Body of pancreas (tissue), 4 donors: ENCODE measurements around the gene SLC25A40. TPM values are rescaled to one million over a fixed set of nuclear protein-coding genes. Genes with fewer than 3 reads are reported as not detected.
"Not testable (repeated sequence)": the region's sequence is repeated elsewhere in the genome, so short reads cannot be mapped to it uniquely, and the experiment has no call there.

Source experiments
- ATAC-seq: fragments of 150-250 bp; one replicate; pipeline ENCODE4 v1.9.1; 2016
- DNase-seq, 4 donors: peaks; one replicate each; pipeline ENCODE4 v3.0.0-alpha.2; 2019
- H3K27ac ChIP-seq, 4 donors: fragments of 200-600 bp; sonication (generic); 1 replicate in 3 of 4; 2 replicates in 1 of 4; pipeline versions ENCODE4 v1.5.1 to v1.6.1; 2016 to 2019; ENCODE audit warnings: mild to moderate bottlenecking in 1 of 4, mixed read lengths in 1 of 4, moderate library complexity in 1 of 4
- H3K27me3 ChIP-seq, 2 donors: fragments of 200-600 bp; sonication (generic); one replicate each; pipeline ENCODE4 v1.6.0; 2016; ENCODE audit warnings: mild to moderate bottlenecking in 1 of 2
- H3K36me3 ChIP-seq, 2 donors: fragments of 200-600 bp; sonication (generic); replicated peaks in 1 of 2; 2 replicates each; pipeline ENCODE4 v1.5.1; 2016; ENCODE audit warnings: low read depth in 2 of 2; ENCODE audit not compliant: insufficient read depth in 1 of 2
- H3K4me1 ChIP-seq: fragments of 200-600 bp; sonication (generic); one replicate; pipeline ENCODE4 v1.6.0; 2016
- H3K4me3 ChIP-seq, 2 donors: fragments of 200-600 bp; sonication (generic); 1 replicate in 1 of 2; 2 replicates in 1 of 2; pipeline ENCODE4 v1.5.1; 2016 to 2019
- H3K9me3 ChIP-seq, 3 donors: fragments of 200-600 bp; sonication (generic); 1 replicate in 2 of 3; 2 replicates in 1 of 3; pipeline ENCODE4 v1.5.1; 2016
- CTCF ChIP-seq, 7 experiments: fragments of 450-650 bp in 4 of 7; fragments of 200-600 bp in 3 of 7; sonication (generic) in 3 of 7; IDR thresholded peaks; one replicate each; pipeline ENCODE4 v1.5.1; 2016 to 2019; ENCODE audit warnings: antibody characterized with exemption in 7 of 7
- POLR2A ChIP-seq, 3 donors: fragments of 450-650 bp; IDR thresholded peaks; one replicate each; pipeline ENCODE4 v1.6.1; 2016; ENCODE audit warnings: antibody characterized with exemption in 3 of 3, mild to moderate bottlenecking in 2 of 3
- WGBS, 2 donors: methylation state at CpG; one replicate each; pipeline ENCODE4 v1.1.5; 2017; 5-methylcytosine and 5-hydroxymethylcytosine counted together
- intact Hi-C: fragments of 100-400 bp; cut with DNase I; formaldehyde crosslinking; loops from one replicate; pipeline ENCODE4 v1.15.1; 2023
- total RNA-seq, 2 donors: library from RNA; depleted of rRNA; stranded (reverse); fragments of >200 nt; gene quantifications; one replicate each; pipeline ENCODE4 v1.1.0, GENCODE V29; 2016

SLC25A40 gene
- total RNA-seq, 2 donors from 2014 or later, result 11.2 to 33.3 TPM

DNA sequence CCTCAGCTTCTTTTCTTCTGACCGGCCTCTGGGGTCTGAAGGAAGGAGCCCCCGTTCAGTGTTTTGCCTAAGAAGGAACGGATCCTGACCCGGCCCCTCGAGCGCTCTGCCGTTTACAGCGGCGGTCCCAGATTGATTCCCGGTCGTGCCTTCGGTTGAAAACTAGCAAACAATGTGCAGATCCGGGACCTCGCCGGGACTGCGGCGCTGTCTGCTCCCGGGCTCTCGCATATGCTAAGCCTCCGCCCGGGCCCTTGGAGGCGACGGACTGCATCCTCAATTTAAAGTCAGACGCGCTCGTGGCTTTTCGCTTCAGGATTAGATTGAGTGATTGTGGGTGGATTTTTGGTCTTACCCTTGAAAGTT lies 692 bp upstream of the SLC25A40 start:
- no peak for TF ChIP-seq CTCF (IDR thresholded peaks at IDR 0.05)
- TF ChIP-seq POLR2A (IDR thresholded peaks at IDR 0.05), result no peak
- H3K4me1 ChIP-seq, result peaks cover 27% of the 10 kb centered on the region
- no peaks in the 10 kb centered on the region for H3K36me3 ChIP-seq
- peak; percentile 63 to 77 (median 67) for DNase-seq
- no peaks in the 10 kb centered on the region for H3K9me3 ChIP-seq
- H3K4me3 ChIP-seq, result peak overlapping the region; percentile 61 to 84
- 0% methylated on average over 21 to 27 of the region's 27 CpGs for WGBS, 2 donors
- intact Hi-C loops, result no loop called here
- H3K27ac ChIP-seq, result peak overlapping the region; percentile 95 to 98 (median 96)
- H3K27me3 ChIP-seq, result no peaks in the 10 kb centered on the region
- ATAC-seq, result peak; percentile 45

- H3K27ac ChIP-seq, result peak overlapping the region; percentile 95 to 98 (median 96)
- WGBS, 2 donors, result 1 to 2% methylated on average over 21 to 35 of the region's 35 CpGs
- TF ChIP-seq CTCF (IDR thresholded peaks at IDR 0.05) (no peak), POLR2A (IDR thresholded peaks at IDR 0.05) (no peak)
These were observed 765 bp downstream of the SLC25A40 start for GRCh38 chr7:87875151-87876039.

DNA sequence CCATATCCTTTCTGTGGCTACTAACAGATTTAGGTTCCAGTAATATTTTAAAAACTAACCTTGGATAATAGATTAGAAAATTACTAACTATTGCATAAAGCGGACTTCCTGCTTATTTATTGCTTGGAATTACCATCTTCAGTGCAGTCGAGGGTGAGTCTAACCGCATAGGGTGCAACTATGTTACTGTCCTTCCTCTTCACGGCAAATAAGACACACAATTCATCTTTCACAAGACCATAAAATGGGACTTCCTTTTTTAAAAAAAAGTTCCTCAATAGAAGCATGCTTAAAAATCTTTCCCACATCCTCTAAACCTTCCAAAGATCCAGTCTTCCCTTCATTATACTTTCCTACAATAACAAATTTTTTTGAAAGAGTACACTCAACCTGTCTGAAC lies 2.1 kb downstream of the SLC25A40 start:
- no peaks in the 10 kb centered on the region for H3K9me3 ChIP-seq
- DNase-seq (peak in 1 of 4 donors; percentile 25), ATAC-seq (no peak)
- peak overlapping the region in 1 of 4 donors; percentile 98 for H3K27ac ChIP-seq
- TF ChIP-seq CTCF (IDR thresholded peaks at IDR 0.05) (no peak), POLR2A (IDR thresholded peaks at IDR 0.05) (no peak)
- 51 to 66% methylated on average over 4 of the region's 4 CpGs for WGBS, 2 donors
- H3K4me3 ChIP-seq, result no peak overlapping the region
- H3K4me1 ChIP-seq, result peaks cover 27% of the 10 kb centered on the region
- H3K27me3 ChIP-seq, result no peaks in the 10 kb centered on the region
- intact Hi-C loops, result no loop called here
- H3K36me3 ChIP-seq, result no peaks in the 10 kb centered on the region

More at GRCh38 chr7:87875151-87876039, 765 bp downstream of the SLC25A40 start:
- H3K36me3 ChIP-seq, result no peaks in the 10 kb centered on the region
- peak in 2 of 4 donors; percentile 30 to 43 for DNase-seq
- no peaks in the 10 kb centered on the region for H3K27me3 ChIP-seq
- intact Hi-C loops, result no loop called here
- H3K4me1 ChIP-seq, result peaks cover 27% of the 10 kb centered on the region
- peak; percentile 4 for ATAC-seq
- peak overlapping the region; percentile 63 to 84 for H3K4me3 ChIP-seq
- H3K9me3 ChIP-seq, result no peaks in the 10 kb centered on the region

DNA sequence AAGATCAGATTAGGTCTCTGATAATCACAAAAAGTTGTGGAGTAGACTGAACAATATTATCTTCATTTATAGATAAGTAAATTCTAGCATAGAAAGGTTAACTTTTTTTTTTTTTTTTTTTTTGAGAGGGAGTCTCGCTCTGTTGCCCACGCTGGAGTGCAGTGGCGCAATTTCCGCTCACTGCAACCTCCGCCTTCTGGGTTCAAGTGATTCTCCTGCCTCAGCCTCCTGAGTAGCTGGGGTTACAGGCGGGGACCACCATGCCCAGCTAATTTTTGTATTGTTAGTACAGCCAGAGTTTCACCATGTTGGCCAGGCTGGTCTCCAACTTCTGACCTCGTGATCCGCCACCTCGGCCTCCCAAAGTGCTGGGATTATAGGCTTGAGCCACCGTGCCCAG lies 2.8 kb downstream of the SLC25A40 start:
- Histone ChIP-seq H3K27ac (peak overlapping the region in 1 of 4 donors; percentile 98), H3K4me1 (peaks cover 26% of the 10 kb centered on the region)
- DNase-seq, H3K4me3 ChIP-seq, H3K36me3 ChIP-seq, intact Hi-C loops, H3K9me3 ChIP-seq, H3K27me3 ChIP-seq, ATAC-seq: not testable (repeated sequence)
- 90 to 96% methylated on average over 10 of the region's 10 CpGs for WGBS, 2 donors

DNA sequence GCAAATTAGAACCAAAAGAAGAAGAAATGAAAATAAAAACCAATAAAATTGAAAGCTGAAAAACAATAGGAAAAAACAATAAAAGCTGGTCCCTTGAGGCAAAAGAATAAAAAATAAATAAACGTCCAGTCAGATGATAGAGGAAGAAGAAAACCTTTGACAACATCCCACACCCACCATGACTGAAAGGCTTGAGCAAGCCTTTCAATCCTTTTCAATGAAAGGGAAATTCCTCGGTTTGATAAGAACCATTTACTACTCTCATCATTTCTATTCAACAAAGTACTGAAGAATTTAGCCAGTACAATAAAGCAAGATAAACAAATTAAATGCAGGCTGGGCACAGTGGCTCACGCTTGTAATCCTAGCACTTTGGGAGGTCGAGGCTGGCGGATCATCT lies 3.8 kb downstream of the SLC25A40 start:
- Histone ChIP-seq H3K27me3 (no peaks in the 10 kb centered on the region), H3K9me3 (no peaks in the 10 kb centered on the region), H3K4me1 (peaks cover 21% of the 10 kb centered on the region), H3K36me3 (no peaks in the 10 kb centered on the region), H3K4me3 (no peak overlapping the region), H3K27ac (no peak overlapping the region)
- intact Hi-C loops, result no loop called here
- 89 to 92% methylated on average over 5 of the region's 5 CpGs for WGBS, 2 donors
- no peak for ATAC-seq
- no peak for TF ChIP-seq CTCF (IDR thresholded peaks at IDR 0.05)
- TF ChIP-seq POLR2A (IDR thresholded peaks at IDR 0.05), result no peak
- no peak for DNase-seq
